GM03348 (cell line): ENCODE measurements around the gene SLC35G4.
"Not testable (repeated sequence)": the region's sequence is repeated elsewhere in the genome, so short reads cannot be mapped to it uniquely, and the experiment has no call there.

Experiments
- DNase-seq: peaks from one replicate; pipeline ENCODE4 v3.0.0; 2012; ENCODE audit warnings: low spot score

The SLC35G4 gene

GRCh38 chr18:11614042-11614441, 4.6 kb downstream of the SLC35G4 start:
- not testable (repeated sequence) for DNase-seq

- not testable (repeated sequence) for DNase-seq
Measured at GRCh38 chr18:11614981-11615380, 5.6 kb downstream of the SLC35G4 start.

GRCh38 chr18:11647310-11647709, 37.9 kb downstream of the SLC35G4 start:
- not testable (repeated sequence) for DNase-seq

- not testable (repeated sequence) for DNase-seq
Measured at GRCh38 chr18:11647804-11648203, 38.4 kb downstream of the SLC35G4 start.

- no peak for DNase-seq
Measured at GRCh38 chr18:11649839-11650238, 40.4 kb downstream of the SLC35G4 start.

- DNase-seq: no peak
Measured at GRCh38 chr18:11651899-11652298, 42.5 kb downstream of the SLC35G4 start.

GRCh38 chr18:11653521-11653920, 44.1 kb downstream of the SLC35G4 start:
- no peak for DNase-seq

GRCh38 chr18:11654736-11655605, 45.6 kb downstream of the SLC35G4 start:
- DNase-seq: peak; percentile 84

GRCh38 chr18:11655606-11655932, 46.2 kb downstream of the SLC35G4 start:
- no peak for DNase-seq

- no peak for DNase-seq
Measured at GRCh38 chr18:11657152-11657551, 47.8 kb downstream of the SLC35G4 start.

GRCh38 chr18:11657554-11657953, 48.2 kb downstream of the SLC35G4 start:
- no peak for DNase-seq

- no peak for DNase-seq
Measured at GRCh38 chr18:11658019-11658418, 48.6 kb downstream of the SLC35G4 start.

- DNase-seq: no peak
Measured at GRCh38 chr18:11658989-11659388, 49.6 kb downstream of the SLC35G4 start.
